HepG2 (cell line): ENCODE measurements around the gene G6PC2. TPM values are rescaled to one million over a fixed set of nuclear protein-coding genes. Genes with fewer than 3 reads are reported as not detected.

ENCODE experiments used
- ATAC-seq: fragments of 200-7000 bp; cut with Tn5 transposase; 3 replicates; pipeline ENCODE4 v1.9.1; 2020; ENCODE audit warnings: mild to moderate bottlenecking, moderate library complexity
- BruUV-seq: library from RNA; stranded (reverse); fragments of 400-500 nt; replicated peaks from 2 replicates; lab custom pipeline; 2021; lab: Mats Ljungman, UMichigan
- CTCF ChIA-PET: fragments of 300-600 bp; formaldehyde crosslinking; extraction: SDS; loops from one replicate; lab custom pipeline; 2021; ENCODE audit warnings: low total read pairs, inconsistent platforms, low intra/inter-chr PET ratio; lab: Yijun Ruan, JAX
- POLR2A ChIA-PET: fragments of 350-600 bp; sonication (Branson Sonifier 250); formaldehyde crosslinking; loops from one replicate; lab custom pipeline; 2020; ENCODE audit warnings: antibody characterized with exemption, inconsistent platforms; lab: Yijun Ruan, JAX
- DNase-seq: peaks from one replicate; pipeline ENCODE4 v3.0.0-alpha.2; 2015; ENCODE audit warnings: low spot score
- FAIRE-seq: peaks from 3 replicates; lab custom pipeline; 2011; peaks lifted over from hg19 to GRCh38; lab: Jason Lieb, UNC
- H2AFZ ChIP-seq: one replicate; pipeline ENCODE4 v1.6.1; 2011; ENCODE audit warnings: low read length, inconsistent platforms
- H3K27ac ChIP-seq: fragments of 300-600 bp; 3 replicates; pipeline ENCODE4 v1.8.0; 2011; ENCODE audit warnings: mixed run types, mild to moderate bottlenecking, mixed read lengths, low read length, inconsistent platforms; ENCODE audit not compliant: insufficient read depth; ENCODE audit errors: extremely low read length
- H3K27me3 ChIP-seq, 2 experiments: fragments of 200-600 bp in 1 of 2; 2 replicates in 1 of 2; 3 replicates in 1 of 2; pipeline versions ENCODE4 v1.6.0 to v1.8.0; 2011; ENCODE audit warnings: low read length in 2 of 2, mild to moderate bottlenecking in 2 of 2, moderate library complexity in 2 of 2, inconsistent platforms in 1 of 2; ENCODE audit not compliant: insufficient read depth in 2 of 2, control insufficient read depth in 1 of 2
- H3K36me3 ChIP-seq, 2 experiments: fragments of 200-600 bp in 1 of 2; replicated peaks in 1 of 2; 2 replicates in 1 of 2; 3 replicates in 1 of 2; pipeline versions ENCODE4 v1.5.1 to v1.8.0; 2011; ENCODE audit warnings: low read length in 2 of 2, inconsistent platforms in 1 of 2; ENCODE audit not compliant: insufficient read depth in 2 of 2, control insufficient read depth in 1 of 2
- H3K4me1 ChIP-seq: 2 replicates; pipeline ENCODE4 v1.5.1; 2012; ENCODE audit warnings: low read length, inconsistent platforms; ENCODE audit not compliant: insufficient read depth
- H3K4me2 ChIP-seq: 2 replicates; pipeline ENCODE4 v1.6.0; 2011; ENCODE audit warnings: low read depth, low read length, inconsistent platforms
- H3K4me3 ChIP-seq, 3 experiments: fragments of 200-600 bp in 1 of 3; sonication (generic), shearing (Covaris generic) in 1 of 3; replicated peaks in 1 of 3; 2 replicates each; pipeline ENCODE4 v1.5.1; 2011 to 2016; ENCODE audit warnings: low read length in 3 of 3, inconsistent platforms in 2 of 3, low read depth in 2 of 3, mild to moderate bottlenecking in 2 of 3, control low read depth in 1 of 3, mixed read lengths in 1 of 3; ENCODE audit not compliant: insufficient read depth in 1 of 3
- H3K79me2 ChIP-seq: one replicate; pipeline ENCODE4 v1.6.1; 2011; ENCODE audit warnings: low read length, inconsistent platforms; ENCODE audit not compliant: insufficient read depth
- H3K9ac ChIP-seq: 2 replicates; pipeline ENCODE4 v1.6.0; 2011; ENCODE audit warnings: mild to moderate bottlenecking, low read depth, low read length, inconsistent platforms; ENCODE audit not compliant: insufficient read depth
- H3K9me3 ChIP-seq: 2 replicates; pipeline ENCODE4 v1.5.1; 2012; ENCODE audit warnings: mild to moderate bottlenecking, low read length
- H4K20me1 ChIP-seq: 2 replicates; pipeline ENCODE4 v1.6.0; 2011; ENCODE audit warnings: inconsistent platforms, mild to moderate bottlenecking, low read length, moderate library complexity; ENCODE audit not compliant: insufficient read depth
- CEBPB ChIP-seq: IDR thresholded peaks from 2 replicates; pipeline ENCODE4 v1.6.1; 2011; ENCODE audit warnings: low read depth, low read length, improper control_type of control experiment, borderline replicate concordance
- HOXA7 ChIP-seq: sonication (generic); formaldehyde crosslinking; IDR thresholded peaks from 2 replicates; pipeline ENCODE4 v1.8.1; 2022; ENCODE audit warnings: mild to moderate bottlenecking, missing genetic modification reagents, moderate library complexity
- HOXD1 ChIP-seq: sonication (generic); formaldehyde crosslinking; IDR thresholded peaks from 2 replicates; pipeline ENCODE4 v1.5.0; 2020; ENCODE audit warnings: missing genetic modification reagents
- KAT2B ChIP-seq: fragments of 150-350 bp; IDR thresholded peaks from 2 replicates; pipeline ENCODE4 v1.6.1; 2014; ENCODE audit warnings: low read depth, low read length, borderline replicate concordance
- MZF1 ChIP-seq: sonication (generic); formaldehyde crosslinking; IDR thresholded peaks from 2 replicates; pipeline ENCODE4 v1.8.1; 2023; ENCODE audit warnings: mild to moderate bottlenecking, missing genetic modification reagents, borderline replicate concordance
- NCOA2 ChIP-seq: sonication (generic); formaldehyde crosslinking; IDR thresholded peaks from 2 replicates; pipeline ENCODE4 v1.8.0; 2022; ENCODE audit warnings: inconsistent platforms
- SP4 ChIP-seq: sonication (generic); formaldehyde crosslinking; IDR thresholded peaks from 2 replicates; pipeline ENCODE4 v1.8.1; 2023; ENCODE audit warnings: mild to moderate bottlenecking, missing genetic modification reagents
- ZBTB7A ChIP-seq: sonication (generic); formaldehyde crosslinking; IDR thresholded peaks from 2 replicates; pipeline ENCODE4 v1.8.0; 2022; ENCODE audit warnings: mild to moderate bottlenecking, missing genetic modification reagents
- ZC3H13 ChIP-seq: sonication (generic); formaldehyde crosslinking; IDR thresholded peaks from 2 replicates; pipeline ENCODE4 v1.8.1; 2023; ENCODE audit warnings: mild to moderate bottlenecking, missing genetic modification reagents, moderate library complexity
- ZC3H4 ChIP-seq: sonication (generic); formaldehyde crosslinking; IDR thresholded peaks from 2 replicates; pipeline ENCODE4 v1.4.0; 2020; ENCODE audit warnings: missing genetic modification reagents, borderline replicate concordance
- ZNF274 ChIP-seq: sonication (generic); formaldehyde crosslinking; IDR thresholded peaks from 2 replicates; pipeline ENCODE4 v1.5.1; 2020; ENCODE audit warnings: mild to moderate bottlenecking, missing genetic modification reagents
- ZNF484 ChIP-seq: sonication (generic); formaldehyde crosslinking; IDR thresholded peaks from 2 replicates; pipeline ENCODE4 v1.5.1; 2020; ENCODE audit warnings: mild to moderate bottlenecking, low read depth, missing genetic modification reagents, borderline replicate concordance
- ZNF746 ChIP-seq: sonication (generic); formaldehyde crosslinking; IDR thresholded peaks from 2 replicates; pipeline ENCODE4 v1.8.0; 2022; ENCODE audit warnings: mild to moderate bottlenecking, missing genetic modification reagents
- WGBS: methylation state at CpG from one replicate; pipeline ENCODE4 v1.1.6; 2017; ENCODE audit warnings: low lambda C conversion rate; 5-methylcytosine and 5-hydroxymethylcytosine counted together
- in situ Hi-C: cut with HindIII; loops from 2 replicates; pipeline ENCODE4 v1.10.0; 2017; ENCODE audit warnings: low pct_unique_long_range_greater_than_20kb; ENCODE audit not compliant: extremely low pct_ligation_motif_present
- intact Hi-C: fragments of 100-400 bp; cut with micrococcal nuclease; formaldehyde crosslinking; loops from one replicate; pipeline ENCODE4 v1.10.0; 2022; ENCODE audit not compliant: unreplicated experiment
- polyA plus RNA-seq, 8 experiments: library from polyadenylated mRNA; depleted of rRNA in 3 of 8; stranded (reverse) in 7 of 8; unstranded in 1 of 8; fragments of >200 nt; fragmentation: Illumina TruSeq in 4 of 8; extraction: Trizol in 4 of 8; gene quantifications; 2 replicates each; pipeline versions ENCODE4 v1.2.1 to v1.2.3, GENCODE V29; 2011 to 2016; ENCODE audit warnings: low read depth in 4 of 8, missing spikeins in 1 of 8, mixed read lengths in 1 of 8; ENCODE audit not compliant: insufficient read depth in 1 of 8
- total RNA-seq, 5 experiments: library from RNA; depleted of rRNA; stranded (reverse); fragments of >200 nt; fragmentation: Illumina TruSeq; extraction: Trizol; gene quantifications; 2 replicates each; pipeline ENCODE4 v1.2.3, GENCODE V29; 2016; ENCODE audit warnings: low read depth in 1 of 5
- TF ChIP-seq, protein P1 (sequence below): sonication (generic); formaldehyde crosslinking; IDR thresholded peaks from 2 replicates; pipeline ENCODE4 v1.4.0; 2020; ENCODE audit warnings: missing genetic modification reagents, borderline replicate concordance
- TF ChIP-seq, protein P2 (sequence below): sonication (generic); formaldehyde crosslinking; IDR thresholded peaks from 2 replicates; pipeline ENCODE4 v1.4.0; 2020; ENCODE audit warnings: missing genetic modification reagents, borderline replicate concordance
- TF ChIP-seq, protein P3 (sequence below): IDR thresholded peaks from 2 replicates; pipeline ENCODE4 v1.6.1; 2016; ENCODE audit warnings: mild to moderate bottlenecking

G6PC2 gene
- total and polyA plus RNA-seq, 2 of the 13 experiments (the other 11 are each of a cell fraction or from before 2014, with no cell fraction given) = not detected

- TF ChIP-seq CEBPB (no peak), SP4 (CRISPR knock-in tag) (no peak), ZNF746 (CRISPR knock-in tag) (no peak), KAT2B (no peak), ZC3H4 (no peak), ZBTB7A (CRISPR knock-in tag) (no peak), NCOA2 (CRISPR knock-in tag) (no peak)
- TF ChIP-seq, protein P1, sequence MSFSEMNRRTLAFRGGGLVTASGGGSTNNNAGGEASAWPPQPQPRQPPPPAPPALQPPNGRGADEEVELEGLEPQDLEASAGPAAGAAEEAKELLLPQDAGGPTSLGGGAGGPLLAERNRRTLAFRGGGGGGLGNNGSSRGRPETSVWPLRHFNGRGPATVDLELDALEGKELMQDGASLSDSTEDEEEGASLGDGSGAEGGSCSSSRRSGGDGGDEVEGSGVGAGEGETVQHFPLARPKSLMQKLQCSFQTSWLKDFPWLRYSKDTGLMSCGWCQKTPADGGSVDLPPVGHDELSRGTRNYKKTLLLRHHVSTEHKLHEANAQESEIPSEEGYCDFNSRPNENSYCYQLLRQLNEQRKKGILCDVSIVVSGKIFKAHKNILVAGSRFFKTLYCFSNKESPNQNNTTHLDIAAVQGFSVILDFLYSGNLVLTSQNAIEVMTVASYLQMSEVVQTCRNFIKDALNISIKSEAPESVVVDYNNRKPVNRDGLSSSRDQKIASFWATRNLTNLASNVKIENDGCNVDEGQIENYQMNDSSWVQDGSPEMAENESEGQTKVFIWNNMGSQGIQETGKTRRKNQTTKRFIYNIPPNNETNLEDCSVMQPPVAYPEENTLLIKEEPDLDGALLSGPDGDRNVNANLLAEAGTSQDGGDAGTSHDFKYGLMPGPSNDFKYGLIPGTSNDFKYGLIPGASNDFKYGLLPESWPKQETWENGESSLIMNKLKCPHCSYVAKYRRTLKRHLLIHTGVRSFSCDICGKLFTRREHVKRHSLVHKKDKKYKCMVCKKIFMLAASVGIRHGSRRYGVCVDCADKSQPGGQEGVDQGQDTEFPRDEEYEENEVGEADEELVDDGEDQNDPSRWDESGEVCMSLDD (CRISPR knock-in tag) = no peak
- TF ChIP-seq, all 625 proteins: peak for 0
These were observed 5.3 kb upstream of the G6PC2 start (continued) for GRCh38 chr2:168895771-168896170.

DNA sequence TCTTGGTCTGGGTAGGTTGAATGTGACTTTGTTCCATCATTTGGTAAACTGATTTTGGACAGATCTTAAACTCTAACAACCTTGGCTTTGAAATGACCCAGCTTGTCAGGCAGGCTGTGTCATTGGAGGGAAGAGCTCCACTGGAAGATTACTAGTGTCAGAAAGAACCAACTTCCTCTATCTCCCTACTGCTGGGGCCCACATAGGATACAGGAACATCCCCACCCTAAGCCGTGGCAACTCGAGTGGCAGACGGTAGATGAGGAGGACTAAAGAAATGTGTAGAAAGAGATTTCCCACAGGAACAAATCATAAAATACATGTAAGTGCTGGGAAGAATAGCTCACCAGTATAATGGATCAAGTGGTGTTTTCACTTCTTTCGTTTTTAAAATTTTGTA, 4.3 kb upstream of the G6PC2 start:
- CTCF ChIA-PET = no interaction called here
- TF ChIP-seq, protein P2, sequence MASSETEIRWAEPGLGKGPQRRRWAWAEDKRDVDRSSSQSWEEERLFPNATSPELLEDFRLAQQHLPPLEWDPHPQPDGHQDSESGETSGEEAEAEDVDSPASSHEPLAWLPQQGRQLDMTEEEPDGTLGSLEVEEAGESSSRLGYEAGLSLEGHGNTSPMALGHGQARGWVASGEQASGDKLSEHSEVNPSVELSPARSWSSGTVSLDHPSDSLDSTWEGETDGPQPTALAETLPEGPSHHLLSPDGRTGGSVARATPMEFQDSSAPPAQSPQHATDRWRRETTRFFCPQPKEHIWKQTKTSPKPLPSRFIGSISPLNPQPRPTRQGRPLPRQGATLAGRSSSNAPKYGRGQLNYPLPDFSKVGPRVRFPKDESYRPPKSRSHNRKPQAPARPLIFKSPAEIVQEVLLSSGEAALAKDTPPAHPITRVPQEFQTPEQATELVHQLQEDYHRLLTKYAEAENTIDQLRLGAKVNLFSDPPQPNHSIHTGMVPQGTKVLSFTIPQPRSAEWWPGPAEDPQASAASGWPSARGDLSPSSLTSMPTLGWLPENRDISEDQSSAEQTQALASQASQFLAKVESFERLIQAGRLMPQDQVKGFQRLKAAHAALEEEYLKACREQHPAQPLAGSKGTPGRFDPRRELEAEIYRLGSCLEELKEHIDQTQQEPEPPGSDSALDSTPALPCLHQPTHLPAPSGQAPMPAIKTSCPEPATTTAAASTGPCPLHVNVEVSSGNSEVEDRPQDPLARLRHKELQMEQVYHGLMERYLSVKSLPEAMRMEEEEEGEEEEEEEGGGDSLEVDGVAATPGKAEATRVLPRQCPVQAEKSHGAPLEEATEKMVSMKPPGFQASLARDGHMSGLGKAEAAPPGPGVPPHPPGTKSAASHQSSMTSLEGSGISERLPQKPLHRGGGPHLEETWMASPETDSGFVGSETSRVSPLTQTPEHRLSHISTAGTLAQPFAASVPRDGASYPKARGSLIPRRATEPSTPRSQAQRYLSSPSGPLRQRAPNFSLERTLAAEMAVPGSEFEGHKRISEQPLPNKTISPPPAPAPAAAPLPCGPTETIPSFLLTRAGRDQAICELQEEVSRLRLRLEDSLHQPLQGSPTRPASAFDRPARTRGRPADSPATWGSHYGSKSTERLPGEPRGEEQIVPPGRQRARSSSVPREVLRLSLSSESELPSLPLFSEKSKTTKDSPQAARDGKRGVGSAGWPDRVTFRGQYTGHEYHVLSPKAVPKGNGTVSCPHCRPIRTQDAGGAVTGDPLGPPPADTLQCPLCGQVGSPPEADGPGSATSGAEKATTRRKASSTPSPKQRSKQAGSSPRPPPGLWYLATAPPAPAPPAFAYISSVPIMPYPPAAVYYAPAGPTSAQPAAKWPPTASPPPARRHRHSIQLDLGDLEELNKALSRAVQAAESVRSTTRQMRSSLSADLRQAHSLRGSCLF (CRISPR knock-in tag) = no peak
- TF ChIP-seq MZF1 (no peak), HOXA7 (no peak), ZNF274 (CRISPR knock-in tag) (no peak), HOXD1 (no peak), ZNF484 (no peak), ZC3H13 (CRISPR knock-in tag) (no peak)
- TF ChIP-seq, protein P3, sequence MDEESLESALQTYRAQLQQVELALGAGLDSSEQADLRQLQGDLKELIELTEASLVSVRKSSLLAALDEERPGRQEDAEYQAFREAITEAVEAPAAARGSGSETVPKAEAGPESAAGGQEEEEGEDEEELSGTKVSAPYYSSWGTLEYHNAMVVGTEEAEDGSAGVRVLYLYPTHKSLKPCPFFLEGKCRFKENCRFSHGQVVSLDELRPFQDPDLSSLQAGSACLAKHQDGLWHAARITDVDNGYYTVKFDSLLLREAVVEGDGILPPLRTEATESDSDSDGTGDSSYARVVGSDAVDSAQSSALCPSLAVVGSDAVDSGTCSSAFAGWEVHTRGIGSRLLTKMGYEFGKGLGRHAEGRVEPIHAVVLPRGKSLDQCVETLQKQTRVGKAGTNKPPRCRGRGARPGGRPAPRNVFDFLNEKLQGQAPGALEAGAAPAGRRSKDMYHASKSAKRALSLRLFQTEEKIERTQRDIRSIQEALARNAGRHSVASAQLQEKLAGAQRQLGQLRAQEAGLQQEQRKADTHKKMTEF (CRISPR knock-in tag) = no peak

More for the DNA sequence above, 4.3 kb upstream of the G6PC2 start:
- no peaks in the 10 kb centered on the region for H3K4me1 ChIP-seq
- no peaks in the 10 kb centered on the region for H3K79me2 ChIP-seq
- 50% methylated on average over 4 of the region's 4 CpGs for WGBS
- no peak overlapping the region for H3K4me2 ChIP-seq
- POLR2A ChIA-PET = no interaction called here
- no peak overlapping the region for H2AFZ ChIP-seq
- no peaks in the 10 kb centered on the region for H4K20me1 ChIP-seq
- ATAC-seq (no peak), DNase-seq (no peak), FAIRE-seq (no peak)
- H3K9me3 ChIP-seq = no peaks in the 10 kb centered on the region
- H3K4me3 ChIP-seq = no peak overlapping the region
- no TSS peak for BruUV-seq
- intact Hi-C loops (no loop called here), in situ Hi-C loops (no loop called here)
- no peak overlapping the region for H3K27ac ChIP-seq
- no peaks in the 10 kb centered on the region for H3K36me3 ChIP-seq
- no peak overlapping the region for H3K9ac ChIP-seq
- peaks cover 0 to 5% of the 10 kb centered on the region in 2 experiments; a peak in 2 of 5 replicates for H3K27me3 ChIP-seq
